HUES6 (cell line): ENCODE measurements around the gene YEATS4.
A peak's percentile ranks its signal among the peaks of the same experiment; 100 is the strongest.

ENCODE experiments used
- H3K27ac ChIP-seq: 2 replicates; pipeline ENCODE4 v1.7.0; 2013; ENCODE audit warnings: low read depth, mild to moderate bottlenecking, low read length, inconsistent platforms
- H3K27me3 ChIP-seq: 2 replicates; pipeline ENCODE4 v1.6.1; 2013; ENCODE audit warnings: low read length; ENCODE audit not compliant: control insufficient read depth, insufficient read depth
- H3K36me3 ChIP-seq: 2 replicates; pipeline ENCODE4 v1.6.1; 2013; ENCODE audit warnings: low read length; ENCODE audit not compliant: control insufficient read depth, insufficient read depth
- H3K4me1 ChIP-seq: 2 replicates; pipeline ENCODE4 v1.6.1; 2013; ENCODE audit warnings: low read length; ENCODE audit not compliant: control insufficient read depth, insufficient read depth
- H3K4me3 ChIP-seq: 2 replicates; pipeline ENCODE4 v1.5.1; 2013; ENCODE audit warnings: low read depth, low read length
- H3K9ac ChIP-seq: one replicate; pipeline ENCODE4 v1.6.1; 2013; ENCODE audit warnings: mild to moderate bottlenecking, low read length
- H3K9me3 ChIP-seq: 2 replicates; pipeline ENCODE4 v1.6.1; 2013; ENCODE audit warnings: low read depth, low read length; ENCODE audit not compliant: control insufficient read depth, insufficient read depth

YEATS4 gene

DNA sequence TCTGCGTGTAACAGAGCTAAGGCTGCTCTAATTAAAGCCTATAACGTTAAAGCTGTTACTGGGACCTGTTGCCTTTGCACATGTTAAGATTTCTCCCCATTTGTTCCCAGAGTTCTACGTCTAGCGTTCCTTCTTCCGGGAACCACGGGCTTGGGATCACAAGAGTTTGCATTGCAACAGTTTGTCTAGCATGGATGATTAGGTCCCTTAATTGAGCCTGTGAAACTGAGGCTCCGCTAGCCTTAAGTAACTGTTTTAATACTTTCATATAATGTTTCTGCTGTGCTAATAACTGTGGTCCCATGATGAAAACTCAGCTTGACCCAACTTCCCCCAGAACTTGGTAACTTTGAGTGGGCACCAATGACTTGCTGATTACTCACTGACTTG, 28.0 kb upstream of the YEATS4 start:
- Histone ChIP-seq H3K36me3 (no peaks in the 10 kb centered on the region), H3K9ac (peak overlapping the region; percentile 27), H3K4me3 (peak overlapping the region; percentile 52), H3K27me3 (no peaks in the 10 kb centered on the region), H3K9me3 (no peaks in the 10 kb centered on the region), H3K27ac (no peak overlapping the region), H3K4me1 (peaks cover 36% of the 10 kb centered on the region)

DNA sequence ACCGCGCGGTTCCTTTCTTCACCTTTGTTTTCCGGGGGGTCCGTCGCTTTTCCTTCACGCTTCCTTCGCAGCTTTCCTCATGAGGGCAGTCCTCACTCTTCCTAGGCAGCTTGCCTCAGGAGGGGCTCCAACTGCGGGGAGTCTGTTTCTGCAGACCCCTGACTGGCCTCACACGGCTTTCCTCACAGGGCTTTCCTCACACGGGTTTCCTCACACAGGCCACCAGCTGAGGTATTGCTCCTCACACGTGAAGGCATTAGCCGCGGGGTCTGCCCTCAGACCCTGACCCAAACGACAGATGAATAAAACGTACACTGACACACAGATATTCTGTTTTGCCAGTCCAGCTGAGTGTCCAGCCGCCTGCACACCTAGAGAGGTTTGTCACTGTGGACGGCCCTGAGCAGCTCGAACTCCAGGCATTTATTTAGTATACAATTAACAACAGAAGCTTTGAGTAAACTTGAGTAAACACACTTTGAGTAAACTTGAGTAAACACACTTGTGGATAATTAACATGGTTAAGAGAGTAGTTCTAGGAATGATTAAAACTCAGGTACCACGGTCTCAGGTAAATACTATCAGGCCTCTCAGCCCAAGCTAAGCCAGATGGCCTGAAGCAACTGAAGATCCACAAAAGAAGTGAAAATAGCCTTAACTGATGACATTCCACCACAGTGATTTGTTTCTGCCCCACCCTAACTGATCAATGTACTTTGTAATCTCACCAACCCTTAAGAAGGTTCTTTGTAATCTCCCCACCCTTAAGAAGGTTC, 27.4 kb upstream of the YEATS4 start:
- peaks cover 36% of the 10 kb centered on the region for H3K4me1 ChIP-seq

DNA sequence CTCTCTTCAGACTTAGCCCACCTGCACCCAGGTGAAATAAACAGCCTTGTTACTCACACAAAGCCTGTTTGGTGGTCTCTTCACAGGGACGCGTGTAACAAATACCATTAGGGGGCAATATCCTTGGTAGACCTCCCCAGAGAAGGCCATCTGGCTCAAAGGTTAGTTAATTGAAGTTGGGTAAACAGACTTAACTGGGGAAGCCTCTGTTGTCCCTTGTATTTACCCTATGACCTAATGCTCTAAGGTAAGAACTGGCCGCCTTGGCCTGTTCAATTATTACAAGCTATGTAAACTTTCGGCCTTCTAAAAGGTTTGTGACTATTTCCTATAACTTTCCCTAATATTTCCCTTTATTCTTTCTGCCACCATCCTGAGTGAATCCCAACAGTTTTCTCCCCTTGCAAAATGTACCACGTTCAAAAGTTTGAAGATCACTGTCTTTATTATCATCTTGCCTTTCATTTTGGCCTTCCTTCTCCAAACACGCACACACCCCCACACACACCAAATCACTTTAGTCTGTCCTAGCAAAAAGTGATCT, 26.7 kb upstream of the YEATS4 start:
- Histone ChIP-seq H3K9ac (no peak overlapping the region), H3K4me1 (peaks cover 35% of the 10 kb centered on the region), H3K27ac (no peak overlapping the region)

More for the DNA sequence above, 27.4 kb upstream of the YEATS4 start:
- Histone ChIP-seq H3K36me3 (no peaks in the 10 kb centered on the region), H3K4me3 (peak overlapping the region; percentile 52; the same call in 1 of the 2 replicates), H3K9me3 (no peaks in the 10 kb centered on the region), H3K27ac (no peak overlapping the region; the same call in 1 of the 2 replicates), H3K27me3 (no peaks in the 10 kb centered on the region), H3K9ac (no peak overlapping the region)

DNA sequence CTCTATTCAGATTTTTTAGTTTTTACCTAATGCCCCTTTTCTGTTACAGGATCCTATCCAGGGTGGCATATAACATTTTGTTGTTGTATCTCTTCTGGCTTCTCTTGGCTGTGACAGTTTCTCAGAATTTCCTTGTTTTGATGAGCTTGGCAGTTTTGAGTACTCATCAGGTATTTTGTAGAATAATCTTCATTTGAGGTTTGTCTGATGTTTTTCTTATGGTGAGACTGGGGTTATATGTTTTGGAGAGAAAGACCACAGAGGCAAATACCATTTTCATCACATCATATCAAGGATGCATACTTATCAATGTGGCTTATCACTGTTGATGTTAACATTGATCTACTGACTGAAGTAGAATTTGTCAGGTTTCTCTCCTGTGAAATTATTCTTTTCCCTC, 25.4 kb upstream of the YEATS4 start:
- peaks cover 33% of the 10 kb centered on the region for H3K4me1 ChIP-seq
- no peaks in the 10 kb centered on the region for H3K9me3 ChIP-seq
- H3K9ac ChIP-seq: no peak overlapping the region
- no peaks in the 10 kb centered on the region for H3K27me3 ChIP-seq
- no peak overlapping the region for H3K4me3 ChIP-seq
- H3K36me3 ChIP-seq: no peaks in the 10 kb centered on the region
- no peak overlapping the region for H3K27ac ChIP-seq

More for the DNA sequence above, 26.7 kb upstream of the YEATS4 start:
- Histone ChIP-seq H3K9me3 (no peaks in the 10 kb centered on the region), H3K4me3 (no peak overlapping the region), H3K27me3 (no peaks in the 10 kb centered on the region), H3K36me3 (no peaks in the 10 kb centered on the region)

DNA sequence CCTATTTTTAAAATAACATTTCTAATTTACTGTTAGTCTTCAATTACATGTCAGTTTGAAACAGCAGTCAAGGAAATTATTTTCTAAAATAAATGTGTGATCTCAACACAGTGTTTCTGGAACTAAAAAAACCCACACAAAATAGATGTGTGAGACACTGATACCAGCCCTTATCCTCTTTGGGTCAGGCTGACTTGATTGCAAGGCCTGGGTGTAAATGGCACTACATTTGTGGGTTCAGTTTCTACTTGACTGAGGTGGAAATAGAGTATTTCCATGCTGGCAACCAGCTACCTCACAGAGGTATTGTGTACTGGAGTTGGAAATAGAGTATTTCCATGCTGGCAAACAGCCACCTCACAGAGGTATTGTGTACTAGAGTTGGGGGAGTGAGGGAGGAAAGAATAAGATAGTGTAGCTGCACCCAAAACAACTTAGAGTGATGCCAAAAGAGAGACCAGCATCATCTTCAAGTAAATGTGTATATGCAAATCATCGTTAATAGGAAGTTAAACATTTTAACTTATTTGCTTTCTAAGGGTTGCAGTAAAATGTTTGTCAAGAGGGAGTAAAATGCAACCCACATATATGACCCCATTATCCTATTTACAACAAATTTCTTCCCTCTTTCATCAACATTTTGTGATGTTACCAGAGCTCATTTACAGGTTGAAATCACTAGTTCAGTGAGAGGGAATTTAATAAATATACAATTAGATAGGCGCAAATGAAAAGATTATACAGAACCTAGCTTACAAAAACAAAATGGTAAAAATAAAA, 22.0 kb upstream of the YEATS4 start:
- Histone ChIP-seq H3K9ac (no peak overlapping the region), H3K27me3 (no peaks in the 10 kb centered on the region), H3K9me3 (no peaks in the 10 kb centered on the region), H3K27ac (no peak overlapping the region), H3K4me3 (no peak overlapping the region), H3K4me1 (peaks cover 6% of the 10 kb centered on the region; the same call in 1 of the 2 replicates), H3K36me3 (no peaks in the 10 kb centered on the region)

DNA sequence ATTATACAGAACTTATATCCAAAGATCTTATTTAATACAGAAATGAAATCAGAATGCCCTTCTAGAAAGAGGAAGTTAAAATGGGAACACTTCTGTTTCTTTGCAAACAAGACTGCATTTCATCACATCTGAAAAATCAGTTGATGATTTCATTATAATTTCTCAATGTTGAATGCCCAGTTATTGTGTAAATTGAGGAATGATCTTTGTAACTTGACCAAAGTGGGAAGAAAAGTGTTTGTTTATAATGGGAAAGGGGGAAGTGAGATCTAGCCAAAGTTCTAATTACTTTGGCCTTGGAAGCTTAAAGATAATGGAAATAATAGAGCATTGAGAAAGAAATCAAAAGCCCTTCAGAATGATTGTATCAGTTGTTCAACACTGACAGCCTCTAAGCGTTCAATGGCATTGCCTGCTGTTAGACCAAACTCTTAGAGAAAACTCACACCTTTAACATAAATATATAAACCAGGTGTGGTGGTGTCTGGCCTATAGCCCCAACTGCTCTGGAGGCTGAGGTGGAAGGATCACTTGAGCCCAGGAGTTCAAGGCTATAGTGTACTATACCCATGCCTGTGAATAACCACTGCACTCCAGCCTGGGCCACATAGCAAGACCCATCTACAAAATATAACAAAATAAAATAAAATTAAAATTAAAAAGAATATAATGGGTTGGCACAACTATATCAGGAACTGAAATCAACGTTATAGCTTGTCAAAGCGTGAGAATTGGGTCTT, 21.3 kb upstream of the YEATS4 start:
- Histone ChIP-seq H3K4me1 (no peaks in the 10 kb centered on the region), H3K36me3 (no peaks in the 10 kb centered on the region), H3K27me3 (no peaks in the 10 kb centered on the region), H3K4me3 (no peak overlapping the region), H3K27ac (no peak overlapping the region), H3K9ac (no peak overlapping the region), H3K9me3 (no peaks in the 10 kb centered on the region)

DNA sequence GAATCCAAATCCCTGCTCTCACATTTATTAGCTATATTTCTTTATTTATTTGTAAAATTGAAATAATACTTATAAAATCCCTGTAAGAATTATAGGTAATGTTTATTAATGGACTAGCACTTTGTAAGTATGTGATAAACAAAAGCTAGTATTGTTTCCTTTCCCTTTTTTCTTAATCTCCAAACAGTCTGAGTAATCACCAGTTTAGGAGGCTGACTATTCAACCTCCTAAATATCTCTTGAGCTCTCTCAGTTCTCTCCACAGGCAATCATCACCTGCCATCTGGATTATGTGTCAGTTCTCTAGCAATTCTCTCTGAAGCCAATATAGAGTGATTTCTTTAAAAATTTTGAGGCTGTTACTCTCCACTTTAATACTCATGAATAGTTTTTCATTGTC, 20.6 kb upstream of the YEATS4 start:
- Histone ChIP-seq H3K9ac (no peak overlapping the region), H3K4me3 (no peak overlapping the region), H3K36me3 (no peaks in the 10 kb centered on the region), H3K4me1 (no peaks in the 10 kb centered on the region), H3K9me3 (no peaks in the 10 kb centered on the region), H3K27me3 (no peaks in the 10 kb centered on the region), H3K27ac (no peak overlapping the region)

DNA sequence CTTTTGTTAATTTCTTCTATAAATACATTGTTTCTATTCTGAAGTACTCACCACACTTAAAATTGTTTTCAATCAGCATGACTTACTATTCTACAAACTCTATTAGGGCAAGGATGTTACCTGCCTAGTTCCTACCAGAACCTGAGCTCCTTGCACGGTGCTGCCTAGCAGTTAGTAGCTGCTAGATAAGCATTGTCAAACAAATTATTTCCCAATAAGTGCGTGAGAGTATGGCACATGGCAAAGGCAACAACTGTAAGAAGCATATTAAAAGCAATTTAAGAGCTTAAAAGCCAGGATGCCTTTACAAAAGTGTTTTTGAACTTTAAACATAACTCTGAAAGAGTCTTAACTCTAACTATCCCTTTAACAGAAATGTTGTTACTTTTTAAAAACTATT, 19.5 kb upstream of the YEATS4 start:
- no peak overlapping the region for H3K27ac ChIP-seq
- H3K9ac ChIP-seq: no peak overlapping the region
- no peak overlapping the region for H3K4me3 ChIP-seq

DNA sequence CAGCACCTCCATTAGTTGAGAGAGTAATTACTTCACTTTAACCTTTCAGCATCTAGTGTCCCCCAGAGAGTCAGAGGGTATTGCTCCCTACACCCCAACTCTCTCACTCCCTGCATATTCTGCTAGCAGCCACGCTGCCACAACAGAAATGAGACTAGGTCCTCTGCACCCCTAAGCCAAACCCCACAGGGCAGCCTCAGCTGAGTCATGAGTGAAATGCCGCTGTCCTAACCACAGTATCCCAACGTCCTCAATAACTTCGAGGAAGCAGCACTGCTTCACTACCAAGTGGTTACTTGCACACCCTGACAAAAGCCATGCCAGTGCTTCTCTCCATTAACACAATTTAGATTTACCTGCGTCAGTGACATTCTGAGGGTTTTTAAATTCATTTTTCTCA, 18.2 kb upstream of the YEATS4 start:
- Histone ChIP-seq H3K27me3 (no peaks in the 10 kb centered on the region), H3K27ac (no peak overlapping the region), H3K4me1 (no peaks in the 10 kb centered on the region), H3K9ac (no peak overlapping the region), H3K4me3 (no peak overlapping the region), H3K36me3 (no peaks in the 10 kb centered on the region), H3K9me3 (no peaks in the 10 kb centered on the region)

More for the DNA sequence above, 19.5 kb upstream of the YEATS4 start:
- no peaks in the 10 kb centered on the region for H3K4me1 ChIP-seq
- H3K27me3 ChIP-seq: no peaks in the 10 kb centered on the region
- H3K36me3 ChIP-seq: no peaks in the 10 kb centered on the region
- no peaks in the 10 kb centered on the region for H3K9me3 ChIP-seq

DNA sequence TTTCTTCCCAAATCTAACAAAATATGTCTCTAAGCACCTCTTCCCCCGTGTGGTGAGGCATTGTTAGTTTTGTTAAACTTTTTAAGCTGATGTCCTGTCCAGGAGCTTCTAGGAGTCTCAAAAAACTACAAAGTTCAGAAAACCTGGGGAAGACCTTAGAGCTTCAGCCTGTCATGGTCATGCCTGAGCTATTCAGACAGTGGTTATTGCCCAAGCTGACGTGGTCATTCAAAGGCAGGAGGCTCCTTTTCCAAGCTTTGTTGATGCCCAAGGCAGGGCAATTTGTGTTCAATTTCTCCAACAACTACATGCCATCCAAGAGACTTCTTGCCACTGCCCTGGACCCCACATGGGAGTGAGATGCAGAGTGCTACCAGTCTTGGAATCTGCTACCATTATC, 17.1 kb upstream of the YEATS4 start:
- H3K9ac ChIP-seq: no peak overlapping the region
- H3K27ac ChIP-seq: no peak overlapping the region
- no peaks in the 10 kb centered on the region for H3K9me3 ChIP-seq
- no peaks in the 10 kb centered on the region for H3K4me1 ChIP-seq
- H3K27me3 ChIP-seq: no peaks in the 10 kb centered on the region
- H3K4me3 ChIP-seq: no peak overlapping the region
- H3K36me3 ChIP-seq: no peaks in the 10 kb centered on the region
